HG03095 (cell line): Measurements from ENCODE around the gene RYR3.

ENCODE experiments used
- ATAC-seq: cut with Tn5 transposase; IDR thresholded peaks from one replicate; pipeline ENCODE4 v1.9.1; 2021; ENCODE audit warnings: moderate library complexity; ENCODE audit not compliant: unreplicated experiment

Gene RYR3

GRCh38 chr15:33443708-33444107, 132.9 kb downstream of the RYR3 start:
- no peak for ATAC-seq

DNA sequence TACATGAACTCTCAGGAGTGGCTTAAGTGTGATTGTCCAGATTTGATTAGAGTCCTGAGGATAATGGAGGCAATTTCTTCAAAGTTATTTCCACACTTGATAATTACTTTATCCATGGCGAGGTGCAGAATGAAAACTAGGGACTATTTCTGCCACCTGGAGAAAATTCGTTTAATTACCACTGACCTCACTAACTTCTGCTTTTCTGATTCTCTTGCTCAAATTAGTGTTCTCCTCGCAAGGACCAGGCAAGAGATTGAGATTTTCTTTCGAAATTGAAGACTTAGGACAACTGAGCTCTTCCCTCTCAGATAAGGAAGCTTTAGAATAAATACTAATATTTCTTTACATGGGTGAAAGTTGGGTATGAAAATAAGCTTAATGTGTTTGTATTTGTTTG, 135.2 kb downstream of the RYR3 start:
- ATAC-seq = no peak

DNA sequence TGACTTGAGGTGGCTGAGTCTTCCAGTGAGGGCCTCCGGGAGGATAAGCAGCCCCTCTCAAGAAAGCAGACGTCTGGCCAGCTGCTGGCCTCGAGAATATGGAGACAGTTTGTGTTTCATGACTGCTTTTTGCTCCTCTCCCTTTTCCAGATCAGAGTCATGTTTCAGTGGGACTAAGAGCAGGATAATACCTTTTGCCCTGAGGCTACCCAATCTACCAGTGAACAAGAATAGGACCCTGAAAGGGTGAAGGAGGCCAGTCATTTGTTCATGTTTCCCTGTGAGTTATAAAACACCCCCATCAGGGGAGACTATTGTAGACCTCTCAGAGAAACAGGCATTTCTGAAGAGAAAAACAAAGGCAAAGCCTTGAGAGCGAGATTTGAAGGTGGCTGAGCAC, 137.4 kb downstream of the RYR3 start:
- ATAC-seq = no peak

DNA sequence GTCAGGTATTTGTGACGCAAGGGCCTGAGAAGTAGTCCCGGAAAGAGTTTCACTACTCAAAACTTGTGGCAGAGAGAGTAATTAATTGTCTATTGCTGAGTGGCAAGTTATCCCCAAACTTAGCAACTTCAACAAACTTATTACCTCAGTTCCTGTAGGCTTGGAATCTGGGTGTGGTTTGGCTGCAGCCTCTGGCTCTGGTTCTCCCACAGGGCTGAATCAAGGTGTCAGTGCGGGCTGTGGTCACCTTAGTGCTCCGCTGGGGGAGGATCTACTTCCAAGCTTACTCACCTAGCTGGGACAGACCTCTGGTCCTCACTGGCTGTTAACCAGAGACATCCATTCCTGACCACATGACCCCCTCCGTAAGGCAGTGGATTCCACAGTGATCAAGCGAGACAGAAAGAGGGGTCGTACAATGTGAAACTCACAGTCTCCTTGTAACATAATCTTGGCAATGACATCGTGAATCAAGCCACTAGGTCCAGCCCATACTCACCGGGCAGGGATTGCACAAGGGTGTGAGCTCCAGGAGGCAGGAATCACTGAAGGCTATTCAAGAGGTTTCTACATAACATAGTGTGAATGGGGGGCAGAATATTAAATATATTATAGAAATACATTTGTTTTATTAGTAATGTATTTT, 138.3 kb downstream of the RYR3 start:
- ATAC-seq = no peak

GRCh38 chr15:33449810-33450209, 139.0 kb downstream of the RYR3 start:
- no peak for ATAC-seq

DNA sequence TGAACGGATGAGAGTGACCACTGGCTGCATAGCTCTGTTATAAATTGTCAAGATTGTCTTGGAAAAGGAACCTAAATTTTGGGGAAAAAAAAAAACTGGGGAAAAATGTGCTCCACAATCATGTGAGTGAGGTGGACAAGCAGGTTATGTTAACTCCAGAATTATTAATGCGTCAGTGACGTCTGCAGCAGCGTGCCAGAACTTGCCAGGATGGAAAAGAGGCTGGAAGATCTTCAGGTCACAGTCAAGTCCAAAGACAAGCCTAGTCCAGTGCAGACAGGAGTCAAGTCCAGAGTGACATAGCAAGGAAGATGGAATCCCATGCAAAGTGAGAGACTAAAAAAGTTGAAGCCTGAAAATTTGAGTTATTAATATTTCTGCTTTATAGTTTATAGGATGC, 140.6 kb downstream of the RYR3 start:
- ATAC-seq = no peak

DNA sequence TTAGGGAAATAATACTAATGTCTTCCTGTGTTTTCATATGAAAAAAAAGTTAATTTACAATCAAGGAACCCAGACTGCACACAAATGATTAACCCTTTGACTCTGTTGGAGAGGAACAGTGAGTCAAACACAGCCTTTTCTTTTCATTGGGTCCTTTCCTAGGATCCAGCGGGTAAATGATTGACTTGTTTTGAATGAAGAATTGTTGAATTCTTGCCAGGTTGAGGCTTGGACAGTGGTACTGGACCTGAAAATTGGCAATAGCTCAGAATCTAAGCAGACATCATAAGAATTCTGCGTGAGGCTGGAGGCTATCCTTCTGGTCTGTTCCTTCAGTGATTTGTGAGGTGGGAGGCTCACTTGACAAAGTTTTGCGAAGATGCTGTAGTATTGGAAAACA, 143.0 kb downstream of the RYR3 start:
- ATAC-seq = no peak

DNA sequence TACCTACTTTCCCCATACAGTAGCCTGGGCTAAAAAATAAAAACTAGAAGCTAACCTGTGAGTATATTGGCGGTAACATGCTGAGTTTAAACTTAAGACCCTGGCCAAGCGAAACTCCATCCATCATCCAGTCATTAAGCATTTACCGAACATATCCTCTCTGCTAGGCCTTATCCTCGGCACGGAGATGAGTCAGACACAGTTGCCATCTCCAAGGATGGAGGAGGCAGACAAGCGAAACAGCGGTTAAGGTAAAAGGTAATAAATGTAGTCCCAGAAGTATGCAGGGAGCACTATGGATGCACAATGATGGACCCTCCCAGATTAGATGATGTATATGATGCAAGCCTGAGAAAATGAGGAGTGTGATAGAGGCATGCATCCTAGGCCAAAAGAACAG, 143.6 kb downstream of the RYR3 start:
- no peak for ATAC-seq

DNA sequence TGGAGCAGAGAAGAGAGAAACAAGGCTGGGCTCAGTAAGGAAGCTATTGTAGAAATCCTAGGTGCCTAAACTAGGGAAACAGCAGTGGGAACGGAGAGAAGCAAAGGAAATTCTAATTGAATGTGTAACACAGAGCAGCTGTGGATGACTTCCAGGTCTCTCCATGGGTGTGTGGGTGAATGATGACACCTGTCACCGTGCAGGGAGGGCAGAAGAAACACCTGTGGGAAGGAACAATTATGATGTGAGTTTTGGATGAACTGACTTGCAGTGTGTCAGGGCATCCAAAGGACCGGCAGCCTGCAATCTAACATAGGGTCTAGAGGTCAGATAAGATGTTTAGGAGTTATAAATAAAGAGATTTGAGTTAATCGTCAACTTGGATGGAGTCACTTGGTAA, 144.2 kb downstream of the RYR3 start:
- ATAC-seq = no peak

- ATAC-seq = no peak
Observed at GRCh38 chr15:33458421-33458820, 147.7 kb downstream of the RYR3 start.

DNA sequence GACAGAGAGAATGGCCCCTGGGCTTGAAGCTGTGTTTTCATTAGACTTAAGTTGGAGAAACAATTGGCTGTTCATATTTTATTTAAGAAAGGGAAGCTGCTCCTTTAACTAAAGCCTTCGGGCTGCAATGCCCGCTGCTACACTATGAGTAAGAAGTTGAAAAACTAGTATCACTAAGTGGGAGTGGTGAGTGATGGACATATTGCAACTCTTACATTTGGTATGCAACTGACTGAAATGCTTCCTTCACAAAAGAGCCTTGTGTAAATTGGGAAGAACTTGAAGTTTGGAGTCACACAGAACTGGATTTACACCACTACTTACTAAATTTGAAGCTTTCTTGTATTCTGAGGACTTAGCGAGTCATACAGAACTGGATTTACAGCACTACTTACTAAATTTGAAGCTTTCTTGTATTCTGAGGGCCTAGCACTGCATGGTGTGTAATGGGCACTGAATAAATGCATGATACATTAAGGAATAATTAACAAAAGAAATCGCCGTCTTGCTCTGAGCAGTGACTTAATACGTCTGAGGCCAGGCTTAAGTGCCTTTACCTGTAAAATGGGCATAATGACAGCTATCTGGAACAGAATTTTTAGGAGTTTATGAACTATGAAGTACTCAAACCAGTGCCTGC, 149.5 kb downstream of the RYR3 start:
- ATAC-seq = no peak

GRCh38 chr15:33461671-33462070, 150.9 kb downstream of the RYR3 start:
- no peak for ATAC-seq

DNA sequence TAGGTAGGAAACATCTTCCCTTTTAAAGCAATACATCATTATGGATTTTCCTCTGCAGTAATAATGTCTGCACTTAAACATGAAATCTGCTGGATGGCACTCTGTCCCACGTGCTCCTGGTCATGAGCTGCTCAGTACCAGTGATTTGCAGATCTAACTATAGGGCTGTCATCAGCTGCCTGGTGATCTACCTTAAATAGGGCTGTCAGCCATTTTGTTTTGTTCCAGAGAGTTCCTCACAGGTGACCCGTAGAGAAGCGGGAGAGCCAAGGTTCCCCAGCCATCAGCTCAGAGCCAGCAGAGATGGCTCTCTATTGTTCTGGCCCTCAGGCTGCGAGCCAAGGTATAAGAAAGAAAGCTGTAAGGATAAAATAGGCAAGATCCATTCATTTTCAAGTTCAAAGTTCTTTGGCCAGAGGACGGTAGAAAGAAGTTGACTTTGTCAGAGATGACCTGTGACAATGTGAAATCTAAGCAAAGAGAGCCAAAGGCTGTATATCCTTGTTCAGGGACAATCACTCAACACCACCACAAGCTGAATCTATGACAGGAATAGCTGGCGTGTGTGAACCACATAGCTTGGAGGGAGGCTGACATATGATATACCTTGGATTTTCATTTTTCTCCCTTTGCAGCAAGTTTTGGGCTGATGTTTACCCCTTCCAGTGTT, 156.5 kb downstream of the RYR3 start:
- no peak for ATAC-seq

DNA sequence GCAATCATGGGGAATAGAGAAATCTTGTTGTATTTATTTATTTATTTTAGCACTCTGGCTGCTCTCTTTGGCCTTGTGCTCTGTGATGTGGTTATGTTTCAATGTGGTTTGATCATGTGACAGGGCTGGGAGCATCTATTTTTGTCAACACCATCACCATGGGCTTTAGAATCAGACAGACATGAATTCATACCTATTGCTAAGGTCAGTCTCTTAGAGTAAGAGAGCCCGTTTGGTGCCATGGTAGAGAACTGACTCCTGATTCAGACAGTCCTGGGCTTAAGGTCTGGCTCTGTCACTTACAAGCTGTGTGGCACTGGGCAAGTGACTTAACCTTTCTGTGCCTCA, 157.0 kb downstream of the RYR3 start:
- no peak for ATAC-seq

DNA sequence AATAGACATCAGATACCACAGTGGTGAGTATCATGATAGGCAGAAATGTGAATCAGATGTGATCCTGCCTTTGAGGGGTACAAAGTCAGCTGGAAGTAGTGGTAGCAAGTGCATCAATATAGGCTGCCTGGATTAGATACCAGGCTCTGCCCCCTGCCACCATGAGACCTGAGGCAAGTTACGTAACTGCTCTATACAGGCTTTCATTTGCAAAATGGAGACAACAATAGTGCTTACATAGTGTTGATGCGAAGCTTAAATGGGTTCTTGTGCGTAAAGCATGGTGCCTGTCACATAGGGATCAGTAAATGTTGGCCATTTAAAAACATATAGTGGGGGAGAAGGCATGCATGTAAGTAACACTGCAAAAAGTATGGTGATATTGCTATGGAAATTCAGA, 158.0 kb downstream of the RYR3 start:
- ATAC-seq = no peak

- no peak for ATAC-seq
Observed at GRCh38 chr15:33473005-33473404, 162.2 kb downstream of the RYR3 start.

DNA sequence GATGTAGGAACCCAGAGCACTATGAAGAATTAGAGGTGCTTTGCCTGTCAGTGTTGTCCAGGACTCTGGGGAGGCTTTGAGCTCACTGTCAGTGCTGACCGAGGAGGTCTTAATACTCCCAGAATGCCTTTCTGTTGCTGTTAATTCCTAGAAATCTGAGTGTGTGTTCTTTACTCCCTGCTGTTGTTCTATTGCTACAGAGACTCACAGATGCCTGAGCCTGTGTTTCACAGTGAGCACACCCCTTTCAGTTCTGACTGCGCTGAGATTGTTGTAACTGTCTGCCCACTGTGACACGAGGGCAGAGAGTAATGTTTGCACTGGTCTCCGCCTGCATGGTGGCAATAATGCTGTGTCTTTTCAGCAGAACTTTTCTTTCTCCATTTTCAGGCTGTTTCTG, 162.9 kb downstream of the RYR3 start:
- no peak for ATAC-seq

DNA sequence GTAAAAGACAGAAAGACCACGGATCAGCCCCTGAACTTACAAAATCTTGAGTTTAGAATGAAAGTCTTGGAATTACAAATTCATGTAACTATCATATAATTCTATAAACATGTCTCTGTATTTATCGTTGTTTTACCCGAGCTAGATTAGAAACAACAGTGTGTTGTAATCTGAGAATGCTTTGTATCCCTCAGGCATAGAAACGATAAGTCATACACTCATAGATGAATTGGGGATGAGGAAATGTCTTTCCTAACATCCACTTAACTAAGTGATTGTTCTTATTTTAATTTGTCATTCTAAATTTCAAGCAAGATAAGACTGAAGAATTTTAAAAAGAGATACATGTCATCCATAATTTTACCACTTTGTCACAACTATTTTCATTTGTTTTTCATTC, 165.3 kb downstream of the RYR3 start:
- ATAC-seq = no peak

GRCh38 chr15:33476908-33477307, 166.1 kb downstream of the RYR3 start:
- no peak for ATAC-seq

DNA sequence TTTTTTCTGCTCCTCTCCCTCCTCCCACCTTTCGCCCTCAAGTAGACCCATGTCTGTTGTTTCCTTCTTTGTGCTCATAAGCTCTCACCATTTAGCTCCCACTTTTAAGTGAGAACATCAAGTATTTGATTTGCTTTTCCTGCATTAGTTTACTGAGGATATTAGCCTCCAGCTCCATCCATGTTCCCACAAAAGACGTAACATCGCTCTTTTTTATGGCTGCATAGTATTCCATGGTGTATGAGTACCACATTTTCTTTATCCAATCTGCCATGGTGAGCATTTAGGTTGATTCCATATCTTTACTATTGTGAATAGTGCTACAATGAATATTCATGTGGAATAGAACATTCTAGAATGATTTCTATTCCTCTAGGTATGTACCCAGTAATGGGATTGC, 178.6 kb downstream of the RYR3 start:
- no peak for ATAC-seq

GRCh38 chr15:33490703-33491102, 179.9 kb downstream of the RYR3 start:
- ATAC-seq = no peak

DNA sequence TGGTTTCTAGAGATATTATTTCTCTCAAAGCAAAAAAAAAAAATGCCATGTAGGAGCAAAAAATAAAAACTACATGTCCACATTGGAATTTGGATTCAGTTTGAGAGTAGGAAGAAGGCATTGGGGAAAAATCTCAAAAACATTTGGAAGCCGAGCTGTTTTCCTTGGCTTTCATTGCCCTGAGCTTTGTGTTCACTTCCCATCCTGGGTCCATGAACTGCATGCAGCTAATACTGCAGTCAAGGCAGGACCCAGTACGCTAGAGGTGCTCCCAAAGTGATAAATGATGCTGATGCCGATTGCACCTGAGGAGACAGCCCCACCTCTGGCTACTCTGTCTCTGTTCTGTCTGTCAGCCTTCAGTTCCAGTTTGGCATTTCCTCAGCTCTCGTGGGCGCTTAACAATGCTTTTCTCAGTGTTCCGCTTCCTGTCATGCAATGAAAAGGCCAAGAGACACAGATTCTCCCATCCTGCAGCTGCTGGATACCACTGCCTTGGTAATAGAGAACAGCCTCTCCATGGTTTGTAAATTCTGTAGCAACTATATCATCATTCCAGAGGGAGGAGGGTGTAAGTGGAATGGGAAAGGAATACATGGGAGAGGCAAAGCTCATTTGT, 181.8 kb downstream of the RYR3 start:
- no peak for ATAC-seq
